HS-5 (cell line): Measurements from ENCODE around the gene CEACAM19.
"Not testable (repeated sequence)": the region's sequence is repeated elsewhere in the genome, so short reads cannot be mapped to it uniquely, and the experiment has no call there.

ENCODE experiments used
- DNase-seq: peaks from one replicate; pipeline ENCODE4 v3.0.0-alpha.2; 2012; ENCODE audit warnings: low read depth

The CEACAM19 gene, protein sequence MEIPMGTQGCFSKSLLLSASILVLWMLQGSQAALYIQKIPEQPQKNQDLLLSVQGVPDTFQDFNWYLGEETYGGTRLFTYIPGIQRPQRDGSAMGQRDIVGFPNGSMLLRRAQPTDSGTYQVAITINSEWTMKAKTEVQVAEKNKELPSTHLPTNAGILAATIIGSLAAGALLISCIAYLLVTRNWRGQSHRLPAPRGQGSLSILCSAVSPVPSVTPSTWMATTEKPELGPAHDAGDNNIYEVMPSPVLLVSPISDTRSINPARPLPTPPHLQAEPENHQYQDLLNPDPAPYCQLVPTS

DNA sequence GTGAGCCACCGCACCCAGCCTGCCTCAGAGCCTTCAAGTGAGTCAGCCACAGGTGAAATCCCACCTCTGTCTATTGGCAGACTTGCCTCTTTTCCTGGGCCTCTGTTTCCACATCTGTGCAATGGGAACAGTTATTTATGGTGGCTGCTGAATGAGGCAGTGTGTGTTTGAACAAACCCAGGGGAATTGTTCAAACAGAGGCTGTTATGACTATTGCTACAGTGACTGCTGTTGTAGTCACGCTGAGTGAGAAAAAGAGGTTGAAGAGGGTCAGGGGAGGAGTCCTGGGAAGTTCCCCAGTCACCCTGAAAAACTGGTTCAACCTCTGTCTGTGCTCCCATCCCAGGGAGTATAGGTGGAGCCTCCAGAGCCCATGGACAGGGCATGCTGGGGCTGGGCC, at the start of gene CEACAM19:
CEACAM19 (plus strand) TSS at position 83 of the 400 bp plus-strand sequence. CDS start 450 bp downstream, outside the sequence.
- no peak for DNase-seq

DNA sequence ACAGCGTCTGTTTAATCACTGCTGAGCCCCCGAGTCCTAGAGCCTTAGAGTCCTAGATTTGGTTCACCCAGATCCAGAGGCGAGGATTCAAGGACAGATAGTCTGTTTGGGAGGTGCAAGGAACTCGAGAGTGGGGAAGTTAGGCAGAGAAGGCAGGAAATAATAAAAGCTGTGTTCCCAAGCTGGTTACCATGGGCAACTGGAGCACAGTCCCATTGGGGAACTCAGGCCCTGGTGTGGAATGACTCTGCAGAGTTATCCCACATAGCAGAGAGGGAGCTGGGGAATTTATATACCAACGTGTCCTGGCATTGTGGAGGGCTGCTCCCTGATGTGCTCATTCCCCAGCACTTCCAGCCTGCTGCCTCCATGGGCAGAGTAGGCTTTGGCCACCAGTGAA, 48.2 kb upstream of the CEACAM19 start:
- DNase-seq = no peak

DNA sequence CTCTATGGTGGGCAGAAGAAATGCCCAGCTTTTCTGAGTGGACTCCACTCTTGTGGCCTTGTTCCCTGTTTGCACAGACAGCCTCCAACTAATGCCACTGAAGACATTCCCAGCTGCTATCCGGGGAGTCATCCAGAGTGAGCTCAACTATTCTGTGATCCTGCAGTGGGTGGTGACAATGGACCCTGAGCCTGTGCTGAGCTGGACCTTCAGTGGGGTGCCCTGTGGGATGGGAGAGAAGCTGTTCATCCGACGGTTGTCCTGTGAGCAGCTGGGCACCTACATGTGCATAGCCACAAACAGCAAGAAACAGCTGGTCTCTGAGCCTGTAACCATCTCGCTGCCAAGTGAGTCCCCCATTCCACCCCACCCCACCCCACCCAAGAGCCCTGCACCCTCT, 47.7 kb upstream of the CEACAM19 start:
- no peak for DNase-seq

DNA sequence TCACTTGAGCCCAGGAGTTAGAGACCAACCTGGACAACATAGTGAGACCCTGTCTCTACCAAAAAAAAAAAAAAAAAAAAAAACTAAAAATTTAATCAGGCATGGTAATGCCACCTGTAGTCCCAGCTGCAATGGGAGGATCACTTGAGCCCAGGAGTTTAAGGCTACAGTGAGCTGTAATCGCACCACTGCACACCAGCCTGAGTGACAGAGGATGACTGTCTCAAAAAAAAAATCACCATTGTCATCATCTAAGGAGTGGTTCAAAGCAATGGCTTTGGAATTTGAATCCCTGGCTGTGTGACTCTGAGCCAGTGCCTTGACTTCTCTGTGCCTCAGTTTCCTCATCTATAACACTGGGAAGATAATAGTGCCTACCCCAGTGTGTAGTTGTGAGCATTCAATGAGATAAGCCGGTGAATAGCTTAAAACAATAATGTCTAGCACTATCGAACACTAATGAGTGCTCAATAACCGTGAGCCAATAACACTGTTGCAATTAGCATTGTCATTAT, 46.4 kb upstream of the CEACAM19 start:
- DNase-seq = no peak

DNA sequence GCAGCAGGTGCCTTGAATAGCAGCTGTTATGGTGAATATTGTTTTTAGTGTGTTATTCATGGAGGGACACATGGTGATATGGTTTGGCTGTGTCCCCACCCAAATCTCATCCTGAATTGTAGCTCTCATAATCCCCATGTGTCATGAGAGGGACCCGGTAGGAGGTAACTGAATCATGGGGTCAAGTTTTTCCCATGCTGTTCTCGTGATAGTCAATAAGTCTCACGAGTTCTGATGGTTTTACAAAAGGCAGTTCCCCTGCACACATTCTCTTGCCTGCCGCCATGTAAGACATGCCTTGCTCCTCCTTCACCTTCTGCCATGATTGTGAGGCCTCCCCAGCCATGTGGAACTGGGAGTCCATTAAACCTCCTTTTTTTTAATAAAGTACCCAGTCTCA, 45.6 kb upstream of the CEACAM19 start:
- DNase-seq = not testable (repeated sequence)

DNA sequence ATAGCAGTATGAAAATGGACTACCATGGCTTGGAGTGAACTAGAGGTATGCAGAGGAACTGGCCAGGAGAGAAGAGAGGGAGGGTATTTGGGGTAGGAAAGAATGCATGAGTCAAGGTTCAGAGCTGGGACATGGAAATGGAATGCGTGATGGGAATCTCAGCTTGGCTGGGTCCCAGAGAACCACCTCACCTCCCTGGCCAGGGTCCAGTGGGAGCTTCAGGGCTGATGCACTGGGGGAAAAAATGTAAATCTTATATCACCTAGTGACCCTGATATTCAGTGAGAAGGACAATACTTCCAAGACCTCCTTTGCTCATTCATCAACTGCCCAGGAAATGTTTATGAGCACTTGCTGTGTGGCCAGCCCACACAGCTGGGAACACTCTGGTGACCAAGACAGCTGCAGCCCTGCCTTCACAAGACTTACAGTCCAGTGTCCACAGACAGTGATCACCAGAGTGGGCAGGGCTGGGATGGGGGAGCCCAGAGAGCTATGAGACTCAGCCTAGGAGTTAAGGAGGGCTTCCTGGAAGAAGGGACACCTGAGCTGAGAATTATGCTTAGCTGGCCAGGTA, 45.1 kb upstream of the CEACAM19 start:
- peak; percentile 99 for DNase-seq

DNA sequence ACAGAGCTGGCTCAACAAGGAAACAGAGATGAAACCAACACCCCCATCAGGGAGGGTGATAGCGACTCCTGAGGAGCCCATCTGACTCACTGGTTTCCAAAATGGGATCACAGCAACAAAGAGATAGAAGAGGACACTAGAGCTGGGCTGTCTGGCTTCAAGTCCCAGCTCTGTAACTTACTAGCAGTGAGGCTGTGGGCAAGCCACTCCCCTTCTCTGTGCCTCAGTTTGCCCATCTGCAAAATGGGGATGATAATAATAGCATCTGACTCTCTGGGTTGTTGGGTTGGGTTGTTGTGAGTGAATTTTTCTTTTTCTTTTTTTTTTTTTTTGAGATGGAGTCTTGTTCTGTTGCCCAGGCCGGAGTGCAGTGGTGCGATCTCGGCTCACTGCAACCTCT, 43.7 kb upstream of the CEACAM19 start:
- DNase-seq = no peak

DNA sequence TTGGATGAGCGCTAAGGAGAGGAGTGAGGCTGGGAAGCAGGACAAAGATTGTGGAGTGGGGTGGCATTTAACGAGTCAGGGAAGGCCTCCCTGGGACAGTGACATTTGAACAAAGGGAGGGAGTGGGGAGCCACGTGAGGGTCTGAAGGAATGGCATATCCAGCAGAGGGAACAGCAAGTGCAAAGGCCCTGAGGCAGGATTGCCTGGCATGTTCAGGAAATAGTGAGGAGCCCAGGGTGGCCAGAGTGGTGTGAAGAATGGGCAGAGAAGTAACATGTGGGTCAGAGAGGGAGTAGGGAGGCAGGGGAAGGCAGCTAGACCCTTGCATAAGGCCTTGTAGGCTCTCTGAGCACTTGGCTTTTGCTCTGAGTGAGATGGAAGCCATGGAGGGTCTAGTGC, 42.5 kb upstream of the CEACAM19 start:
- no peak for DNase-seq

DNA sequence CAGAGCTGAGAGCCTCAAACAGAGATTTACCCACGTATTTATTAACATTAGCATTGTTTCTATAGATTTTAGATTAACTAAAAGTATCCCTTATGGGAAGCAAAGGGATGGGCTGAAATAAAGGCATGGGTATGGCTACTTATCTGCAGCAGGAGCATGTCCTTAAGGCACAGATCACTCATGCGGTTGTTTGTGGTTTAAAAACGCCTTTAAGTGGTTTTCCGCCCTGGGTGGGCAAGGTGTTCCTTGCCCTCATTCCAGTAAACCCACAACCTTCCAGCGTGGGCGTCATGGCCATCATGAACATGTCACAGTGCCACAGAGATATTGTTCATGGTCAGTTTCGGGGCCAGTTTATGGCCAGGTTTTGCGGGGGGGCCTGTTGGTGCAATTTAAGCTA, 39.7 kb upstream of the CEACAM19 start:
- DNase-seq = not testable (repeated sequence)

DNA sequence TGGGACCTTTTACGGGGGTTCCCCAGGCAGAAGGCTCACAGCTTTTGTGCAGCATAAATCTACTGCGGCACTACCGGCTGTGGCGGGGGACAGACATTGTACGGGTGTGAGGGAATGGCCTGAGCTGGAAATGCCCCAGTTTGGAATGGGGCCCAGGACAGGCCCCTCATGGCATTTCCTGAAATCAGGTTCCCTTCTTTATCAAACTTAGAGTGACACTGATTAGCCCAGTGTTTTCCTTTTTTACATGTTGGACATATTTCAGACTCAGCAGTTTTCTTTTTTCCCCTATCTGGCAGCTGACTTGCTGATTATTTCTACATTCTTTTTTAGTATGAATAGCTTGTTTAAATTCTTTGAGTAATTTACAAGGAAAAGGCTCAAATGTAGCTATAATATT, 37.2 kb upstream of the CEACAM19 start:
- not testable (repeated sequence) for DNase-seq

DNA sequence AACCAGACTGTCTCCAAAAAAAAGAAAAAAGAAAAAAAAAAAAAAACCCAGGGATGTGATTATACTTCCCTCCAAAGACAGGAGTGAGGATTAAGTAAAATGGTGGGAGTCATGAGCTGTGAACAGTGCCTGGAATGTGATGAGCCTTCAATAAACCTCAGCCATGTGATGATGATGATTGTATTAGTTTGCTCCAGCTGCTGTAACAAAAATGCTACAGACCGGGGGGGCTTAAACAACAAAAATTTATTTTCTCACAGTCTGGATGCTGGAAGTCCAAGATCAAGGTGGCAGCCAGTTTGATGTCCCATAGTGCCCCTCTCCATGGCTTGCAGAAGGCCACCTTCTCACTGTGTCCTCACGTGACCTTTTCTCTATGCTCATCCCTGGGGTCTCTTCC, 36.5 kb upstream of the CEACAM19 start:
- DNase-seq = no peak

DNA sequence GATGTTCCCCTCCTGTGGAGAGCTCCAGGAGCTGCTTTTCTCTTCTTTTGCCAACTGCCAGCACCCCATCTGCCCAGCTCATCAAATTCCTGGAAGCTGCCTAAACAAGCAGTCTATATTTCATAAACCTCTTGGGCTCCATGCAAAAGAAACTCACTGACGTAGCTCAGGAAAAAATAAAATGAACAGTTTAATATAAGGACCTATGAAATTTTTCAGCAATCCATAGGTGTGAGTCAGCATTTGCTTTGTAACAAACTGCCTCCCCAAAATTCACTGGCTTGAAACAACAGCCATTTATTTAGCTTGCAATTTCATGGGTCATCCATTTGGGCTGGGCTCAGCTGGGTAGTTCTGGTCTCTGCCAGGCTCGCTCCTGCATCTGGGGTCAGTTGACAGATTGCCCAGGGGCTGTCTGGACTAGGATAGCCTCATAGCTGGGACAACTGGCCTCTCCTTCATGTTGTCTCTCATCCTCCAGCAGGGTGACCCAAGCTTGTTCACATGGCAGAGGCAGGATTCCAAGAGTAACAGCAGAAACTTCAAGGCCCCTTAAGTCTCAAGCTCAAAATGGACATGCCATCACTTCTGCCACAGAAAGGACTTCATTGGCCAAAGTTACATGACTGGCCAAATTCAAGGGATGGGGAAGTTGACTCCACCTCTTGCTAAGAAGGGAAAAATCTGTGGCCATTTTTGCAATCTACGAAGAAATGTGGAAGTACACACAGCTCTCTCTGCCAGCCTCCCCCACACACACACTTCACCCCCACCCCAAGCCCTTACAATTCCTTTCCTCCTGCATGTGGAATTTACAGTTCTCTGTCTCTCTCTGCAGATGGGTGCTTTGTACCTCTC, 35.5 kb upstream of the CEACAM19 start:
- no peak for DNase-seq

DNA sequence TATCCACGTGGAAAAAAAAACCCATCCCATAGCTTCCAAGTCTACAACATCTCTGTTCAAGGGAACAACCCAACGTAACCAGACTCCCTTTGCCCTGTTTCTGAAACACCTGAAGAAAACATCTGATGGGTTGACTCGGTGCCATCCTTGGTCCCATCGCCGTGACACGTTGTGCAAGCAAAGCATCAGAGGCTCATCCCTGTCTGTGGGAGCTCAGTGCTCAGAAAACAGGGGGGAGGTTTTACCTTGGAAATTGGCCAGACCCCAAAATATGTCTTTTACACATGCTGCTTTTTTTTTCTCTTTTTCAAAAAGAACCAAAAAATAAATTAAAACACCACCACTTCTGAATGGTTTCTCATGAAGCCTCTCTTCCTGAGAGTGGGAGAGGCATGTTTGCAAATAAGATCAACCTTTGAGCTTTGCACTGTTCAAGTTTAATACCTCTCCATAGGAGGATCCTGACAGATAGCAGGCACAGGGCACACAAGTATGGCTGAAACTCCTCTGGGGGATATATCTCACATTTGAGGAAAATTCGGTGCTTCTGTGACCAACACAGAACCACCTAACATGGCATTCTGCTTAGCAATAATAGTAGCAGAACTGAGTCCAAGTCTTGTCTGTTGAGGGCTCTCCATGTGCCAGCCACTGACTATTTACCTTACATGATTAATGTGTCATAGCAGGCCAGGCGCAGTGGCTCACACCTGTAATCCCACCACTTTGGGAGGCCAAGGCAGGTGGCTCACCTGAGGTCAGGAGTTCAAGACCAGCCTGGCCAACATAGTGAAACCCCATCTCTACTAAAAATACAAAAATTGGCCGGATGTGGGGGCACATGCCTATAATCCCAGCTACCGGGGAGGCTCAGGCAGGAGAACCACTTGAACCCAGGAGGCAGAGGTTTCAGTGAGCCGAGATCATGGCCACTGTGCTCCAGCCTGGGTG, 34.6 kb upstream of the CEACAM19 start:
- no peak for DNase-seq

DNA sequence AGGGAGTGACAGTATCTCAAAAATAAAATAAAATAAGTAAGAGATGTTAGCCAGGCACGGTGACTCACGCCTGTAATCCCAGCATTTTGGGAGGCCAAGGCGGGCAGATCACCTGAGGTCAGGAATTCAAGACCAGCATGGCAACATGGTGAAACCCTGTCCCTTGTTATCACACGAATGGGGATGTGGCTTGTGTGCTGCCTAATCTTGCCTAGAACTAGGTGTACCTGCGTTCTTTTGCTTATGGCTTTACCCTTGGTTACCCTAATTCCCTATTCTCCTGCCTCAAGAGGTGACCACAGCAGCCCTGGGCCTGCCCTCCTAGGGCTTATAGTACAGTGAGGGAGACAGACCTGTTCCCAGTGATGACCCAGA, 33.9 kb upstream of the CEACAM19 start:
- DNase-seq = no peak

DNA sequence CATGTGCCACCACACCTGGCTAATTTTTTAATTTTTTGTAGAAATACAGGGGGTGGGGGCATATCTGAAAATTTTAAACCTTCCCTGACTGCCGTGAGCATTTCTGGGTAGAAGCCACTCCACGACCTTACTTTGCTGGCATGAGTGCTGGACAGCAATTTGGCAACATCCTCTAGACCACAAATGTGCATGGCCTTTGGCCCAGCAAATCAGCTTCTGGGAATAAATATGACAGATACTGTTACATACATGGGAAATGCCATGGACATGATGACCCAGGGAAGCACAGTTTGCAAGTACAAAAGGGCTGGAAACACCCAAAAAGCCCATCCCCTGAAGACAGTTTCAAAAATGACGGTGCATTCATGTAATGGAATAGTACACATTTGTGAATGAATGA, 30.8 kb upstream of the CEACAM19 start:
- DNase-seq = peak; percentile 64

DNA sequence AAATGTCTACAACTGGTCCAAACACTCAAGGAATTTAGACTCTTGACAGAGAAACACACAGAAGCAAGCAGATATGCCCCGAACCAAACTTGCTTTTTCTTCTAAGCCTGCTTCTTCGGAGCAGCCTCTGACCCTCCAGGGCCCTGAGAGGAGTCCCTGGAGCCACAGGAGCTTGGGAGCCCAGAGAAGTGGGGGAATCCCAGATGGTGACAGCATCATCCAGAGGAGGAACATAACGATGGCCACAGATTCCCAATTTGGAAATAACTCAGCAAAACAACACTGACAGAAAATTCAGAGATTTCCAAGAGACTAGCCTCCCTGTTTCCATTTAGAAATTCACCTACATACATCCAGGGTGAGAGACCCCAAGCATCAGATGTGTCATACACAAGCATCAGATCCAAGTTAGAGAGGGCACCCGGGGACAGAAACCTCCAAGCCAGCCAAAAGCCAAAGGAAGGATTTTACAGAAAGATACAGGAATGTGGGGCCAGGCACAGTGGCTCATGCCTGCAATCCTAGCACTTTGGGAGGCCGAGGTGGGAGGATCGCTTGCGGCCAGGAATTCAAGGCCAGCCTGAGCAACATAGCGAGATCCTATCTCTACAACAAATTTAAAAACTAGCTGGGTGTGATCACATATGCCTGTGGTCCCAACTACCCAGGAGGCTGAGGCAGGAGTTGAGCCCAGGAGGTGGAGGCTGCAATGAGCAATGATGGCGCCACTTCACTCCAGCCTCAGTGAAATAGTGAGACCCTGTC, 29.6 kb upstream of the CEACAM19 start:
- no peak for DNase-seq

DNA sequence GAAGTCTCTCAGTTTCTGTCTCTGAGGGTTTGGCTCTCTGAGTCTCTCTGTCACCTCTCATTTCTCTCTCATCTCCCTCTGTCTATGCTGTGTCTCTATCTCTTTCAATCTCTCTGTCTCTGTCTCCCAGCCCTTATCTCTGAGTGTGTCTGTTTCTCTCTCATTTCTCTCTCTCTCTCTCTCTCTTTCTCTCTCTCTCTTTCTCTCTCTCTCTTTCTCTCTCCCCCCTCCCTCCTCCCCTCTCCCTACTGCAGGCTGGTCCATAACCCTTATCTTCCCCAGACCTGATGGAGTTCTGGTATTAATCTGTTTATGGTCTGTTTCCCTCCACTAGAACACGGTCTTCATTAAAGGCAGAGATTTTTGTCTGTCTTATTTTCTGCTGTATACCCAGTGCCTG, 28.9 kb upstream of the CEACAM19 start:
- no peak for DNase-seq

DNA sequence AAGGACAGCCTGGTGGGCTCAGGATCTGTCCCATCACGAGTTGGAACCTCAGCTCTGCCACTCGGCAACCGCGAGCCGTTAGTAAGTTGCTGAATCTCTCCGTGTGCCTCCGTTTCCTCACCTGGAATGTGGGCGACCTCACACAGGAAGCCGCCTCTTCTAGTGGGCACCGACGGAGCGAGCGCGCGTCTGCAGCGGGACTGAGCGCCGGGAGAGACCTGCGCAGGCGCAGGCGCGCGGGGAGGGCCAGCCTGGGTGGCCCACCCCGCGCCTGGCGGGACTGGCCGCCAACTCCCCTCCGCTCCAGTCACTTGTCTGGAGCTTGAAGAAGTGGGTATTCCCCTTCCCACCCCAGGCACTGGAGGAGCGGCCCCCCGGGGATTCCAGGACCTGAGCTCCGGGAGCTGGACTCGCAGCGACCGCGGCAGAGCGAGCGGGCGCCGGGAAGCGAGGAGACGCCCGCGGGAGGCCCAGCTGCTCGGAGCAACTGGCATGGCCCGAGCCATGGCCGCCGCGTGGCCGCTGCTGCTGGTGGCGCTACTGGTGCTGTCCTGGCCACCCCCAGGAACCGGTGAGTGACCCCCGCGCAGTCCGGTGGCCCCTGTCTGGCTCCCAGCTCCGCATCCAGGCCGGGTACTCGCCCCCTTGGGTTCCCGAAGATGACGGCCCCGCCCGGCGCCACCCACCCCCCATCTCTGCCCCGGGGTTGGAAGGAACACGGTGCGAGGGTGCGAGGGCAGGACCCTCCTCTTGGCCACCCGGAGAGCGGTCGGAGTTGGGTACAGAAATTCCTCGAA, 27.5 kb upstream of the CEACAM19 start, which contains the start of gene PVR:
PVR (plus strand) TSS at position 306 of the 797 bp plus-strand sequence; CDS start at position 493, 187 bp downstream.
- DNase-seq = no peak

DNA sequence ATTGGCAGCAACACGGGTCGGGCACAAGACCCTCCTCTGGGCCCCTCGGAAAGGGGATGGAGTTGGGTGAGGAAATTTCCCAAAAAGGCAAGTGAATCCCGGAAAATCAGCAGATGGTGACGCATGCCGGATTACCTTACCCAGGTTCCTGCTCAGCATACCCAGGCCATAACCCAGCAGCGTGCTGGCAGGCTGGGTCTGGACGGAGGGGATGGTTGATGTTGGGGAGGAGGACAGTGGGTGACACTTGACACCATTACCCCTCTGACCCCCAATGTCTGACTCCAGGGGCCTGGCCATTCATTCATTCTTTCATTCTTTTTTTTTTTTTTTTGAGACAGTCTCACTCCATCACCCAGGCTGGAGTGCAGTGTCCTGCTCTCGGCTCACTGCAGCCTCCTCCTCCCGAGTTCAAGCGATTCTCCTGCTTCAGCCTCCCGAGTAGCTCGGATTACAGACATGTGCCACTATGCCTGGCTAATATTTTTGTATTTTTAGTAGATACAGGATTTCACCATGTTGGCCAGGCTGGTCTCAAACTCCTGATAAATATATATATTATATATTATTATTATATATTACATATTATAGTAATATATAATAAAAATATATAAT, 26.8 kb upstream of the CEACAM19 start:
- no peak for DNase-seq
